HG02981 (cell line): ENCODE measurements around the gene GFPT2.

ENCODE experiments used
- ATAC-seq: cut with Tn5 transposase; IDR thresholded peaks from one replicate; pipeline ENCODE4 v1.9.1; 2021; ENCODE audit warnings: mild to moderate bottlenecking, moderate library complexity; ENCODE audit not compliant: unreplicated experiment

GFPT2 gene

DNA sequence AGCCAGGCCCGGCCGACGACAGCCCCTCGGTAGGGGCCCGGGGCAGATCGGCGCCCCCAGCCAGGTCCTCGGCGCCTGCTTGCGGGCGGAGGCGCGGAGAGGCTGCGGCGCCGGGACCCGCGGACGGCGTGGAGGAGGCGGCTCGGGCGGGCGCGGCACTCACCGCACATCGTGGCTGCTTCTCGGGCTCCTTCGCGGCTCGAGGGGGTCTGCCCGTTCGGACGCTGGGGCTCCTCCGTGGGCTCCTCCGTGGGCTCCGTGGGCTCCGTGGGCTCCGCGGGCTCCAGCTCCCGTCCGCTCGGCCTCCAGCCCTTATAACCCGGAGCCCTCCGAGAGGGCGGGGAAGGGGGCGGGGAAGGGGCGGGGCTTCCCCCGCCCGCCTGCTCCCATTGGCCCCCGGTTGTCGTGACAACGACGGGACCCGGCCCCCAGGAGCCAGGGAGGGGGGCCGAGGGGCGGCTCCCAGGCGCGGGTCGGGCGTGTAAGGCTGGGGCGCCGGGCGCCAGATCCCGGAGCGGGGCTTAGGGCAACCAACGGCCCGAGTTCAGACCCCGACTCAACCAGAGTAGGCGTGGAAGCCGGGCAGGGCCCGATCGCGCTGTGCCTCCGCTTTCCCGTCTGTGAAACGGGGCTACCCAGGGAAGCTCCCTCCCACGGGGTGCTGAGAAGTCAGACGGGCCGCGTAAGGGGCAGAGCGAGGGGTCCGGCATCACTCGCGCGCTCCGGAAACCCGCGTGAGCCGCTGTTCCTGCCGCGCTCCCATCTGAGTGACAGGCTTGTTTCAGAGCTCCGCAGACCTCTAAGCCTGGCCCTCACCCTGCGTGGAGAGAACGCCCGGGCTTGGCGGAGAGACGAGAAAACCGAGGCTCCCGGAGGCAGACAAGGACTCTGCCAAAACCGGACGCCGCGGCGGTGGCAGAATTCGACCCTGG is at the start of gene GFPT2:
Gene GFPT2 (minus strand): TSS at position 289 of the 932 bp plus-strand sequence. CDS start 119 bp downstream, at position 170.
- peak; percentile 74 for ATAC-seq

DNA sequence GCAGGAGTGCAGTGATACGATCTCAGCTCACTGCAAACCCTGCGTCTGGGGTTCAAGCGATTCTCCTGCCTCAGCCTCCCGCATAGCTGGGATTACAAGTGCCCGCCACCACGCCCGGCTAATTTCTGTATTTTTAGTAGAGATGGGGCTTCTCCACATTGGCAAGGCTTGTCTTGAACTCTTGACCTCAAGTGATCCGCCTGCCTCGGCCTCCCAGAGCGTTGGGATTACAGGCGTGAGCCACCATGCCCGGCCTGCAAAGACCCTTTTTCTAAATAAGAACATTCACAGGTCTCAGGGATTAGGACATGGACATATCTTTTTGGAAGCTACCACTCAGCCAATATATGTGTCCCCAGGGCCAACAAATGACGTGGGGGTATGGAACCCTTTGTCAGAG is 49.6 kb upstream of the GFPT2 start:
- no peak for ATAC-seq

DNA sequence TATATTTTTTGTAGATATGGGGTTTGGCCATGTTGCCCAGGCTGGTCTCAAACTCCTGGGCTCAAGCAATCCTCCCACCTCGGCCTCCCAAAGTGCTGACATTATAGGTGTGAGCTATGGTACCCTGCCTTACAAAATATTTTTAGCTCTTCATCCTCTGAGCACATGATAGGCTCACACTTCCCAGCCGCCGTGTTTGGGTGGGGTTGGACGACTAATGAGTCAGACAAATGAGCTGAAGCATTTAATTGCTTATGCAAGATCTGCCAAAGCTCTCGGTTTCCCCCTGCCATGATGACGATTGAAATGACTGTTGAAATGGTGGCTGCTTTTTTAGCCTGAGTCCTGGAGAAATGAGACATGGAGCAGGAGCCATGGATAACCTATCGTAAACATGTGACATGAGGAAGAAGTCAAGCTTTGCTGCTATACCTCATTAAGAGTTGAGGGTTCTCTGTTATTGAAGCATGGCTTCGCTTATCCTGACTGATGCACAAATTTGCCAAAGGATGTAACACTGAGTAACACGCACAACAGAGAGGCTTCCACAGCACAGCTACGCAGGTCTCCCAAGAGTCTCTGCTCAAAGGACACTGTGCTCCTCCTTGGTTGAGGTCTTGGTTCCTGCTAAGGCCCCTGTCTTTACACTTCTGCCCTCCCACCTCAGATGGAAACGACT is 48.2 kb upstream of the GFPT2 start:
- ATAC-seq, result no peak

DNA sequence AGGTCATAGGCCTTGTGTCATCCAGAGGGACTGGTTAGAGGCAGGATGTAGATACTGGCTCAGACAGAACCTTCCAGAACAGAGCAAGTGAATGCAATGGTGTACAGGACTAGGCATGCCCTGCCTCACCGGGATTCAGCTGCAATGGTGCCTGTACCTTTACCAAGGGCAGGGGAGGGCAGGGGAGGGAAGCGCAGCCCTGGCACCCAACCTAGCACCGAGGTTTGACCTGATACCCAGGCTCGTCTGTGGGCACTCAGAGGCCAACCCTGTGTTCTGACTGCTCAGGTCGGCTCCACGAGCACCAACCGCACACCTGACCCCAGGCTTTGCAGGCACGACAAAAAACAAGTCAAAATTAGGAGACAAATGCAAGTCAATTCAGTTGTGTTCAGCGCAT is 47.3 kb upstream of the GFPT2 start:
- no peak for ATAC-seq

DNA sequence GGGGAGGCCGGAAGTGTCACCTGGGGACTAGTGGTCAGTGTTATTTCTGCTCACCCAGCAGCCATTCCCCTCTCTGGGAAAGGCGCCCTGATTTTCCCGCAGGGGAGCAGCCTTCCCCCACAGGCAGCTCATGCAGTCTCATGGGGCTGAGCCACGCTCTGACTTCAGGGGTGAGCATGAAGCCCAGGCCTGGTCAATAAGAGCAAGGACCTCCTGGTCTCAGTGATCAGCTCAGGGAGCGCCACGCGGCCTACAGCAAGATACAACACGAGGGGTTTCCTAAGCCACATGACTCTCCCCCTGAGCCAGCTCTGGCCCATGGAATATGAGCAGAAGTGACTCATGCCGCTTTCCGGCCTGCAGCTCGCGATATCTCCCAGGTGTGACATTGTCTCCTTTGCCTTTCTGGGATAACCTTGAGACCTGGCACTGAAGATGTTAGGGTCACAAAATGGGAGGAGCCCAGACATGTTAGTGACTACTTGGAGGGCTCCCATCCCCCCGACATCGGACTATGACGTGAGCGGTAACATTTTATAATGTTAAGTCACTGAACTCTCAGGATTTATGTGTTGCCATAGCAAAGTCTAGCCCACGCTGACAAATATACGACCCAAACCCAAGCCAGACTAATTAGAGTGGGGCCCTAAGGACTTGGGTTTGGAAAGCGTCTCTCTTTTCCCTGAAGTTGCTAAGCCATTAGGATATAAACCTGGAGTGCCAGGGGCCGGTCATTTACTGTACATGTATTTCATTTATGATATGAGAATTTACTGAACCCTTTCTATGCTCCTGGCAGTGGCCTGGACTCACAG is 46.5 kb upstream of the GFPT2 start:
- no peak for ATAC-seq

DNA sequence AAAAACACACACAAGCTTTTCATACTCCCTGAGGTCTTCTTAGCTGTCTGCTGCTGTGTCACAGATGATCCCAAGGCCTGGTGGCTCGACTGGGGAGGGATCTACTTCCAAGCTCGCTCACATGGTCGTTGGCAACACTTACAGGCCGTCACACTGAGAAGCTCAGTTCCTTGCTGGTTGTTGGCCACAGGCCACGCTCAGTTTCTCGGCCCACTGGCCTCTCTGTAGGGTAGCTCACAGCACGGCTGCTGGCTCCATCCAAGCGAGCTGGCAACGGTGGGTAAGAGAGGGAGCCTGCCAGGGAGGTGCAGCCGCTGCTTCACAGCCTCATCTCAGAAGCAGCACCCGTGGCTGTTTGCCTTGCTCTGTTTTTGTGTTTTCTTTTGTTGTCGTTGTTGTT is 43.8 kb upstream of the GFPT2 start:
- no peak for ATAC-seq

DNA sequence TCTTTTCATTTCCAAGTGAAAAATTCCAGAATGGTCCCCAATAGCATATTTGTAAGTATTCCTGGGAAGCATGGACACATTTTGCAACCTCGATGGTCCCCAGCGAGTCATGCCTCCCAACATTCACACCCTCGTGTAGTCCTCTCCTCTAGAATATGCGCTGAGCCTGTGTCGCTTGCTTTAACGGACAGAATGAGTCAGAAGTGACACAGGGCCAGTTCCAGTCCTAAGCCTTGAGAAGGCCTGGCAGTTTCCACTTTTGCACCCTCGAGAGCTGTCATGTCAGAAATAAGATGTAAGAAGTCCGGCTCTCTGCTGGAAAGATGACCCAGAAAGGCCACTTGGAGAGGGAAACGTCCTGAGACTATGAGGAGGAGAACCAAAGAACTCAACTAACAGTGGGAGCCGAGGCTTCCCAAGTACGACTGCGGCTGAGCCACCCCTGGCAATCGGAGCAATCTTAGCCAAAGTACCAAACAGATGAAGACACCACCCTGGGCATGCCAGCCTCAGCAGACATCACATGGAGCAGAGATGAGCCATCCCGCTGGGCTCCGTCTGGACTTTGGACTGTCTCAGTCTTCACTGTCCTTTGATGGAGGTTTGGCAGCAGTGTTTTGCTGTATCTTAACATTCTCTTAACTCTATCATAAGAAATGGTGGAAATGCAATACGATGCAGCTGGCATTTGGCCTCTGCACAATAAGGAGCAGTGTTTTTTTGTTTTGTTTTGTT is 42.6 kb upstream of the GFPT2 start:
- ATAC-seq, result no peak

DNA sequence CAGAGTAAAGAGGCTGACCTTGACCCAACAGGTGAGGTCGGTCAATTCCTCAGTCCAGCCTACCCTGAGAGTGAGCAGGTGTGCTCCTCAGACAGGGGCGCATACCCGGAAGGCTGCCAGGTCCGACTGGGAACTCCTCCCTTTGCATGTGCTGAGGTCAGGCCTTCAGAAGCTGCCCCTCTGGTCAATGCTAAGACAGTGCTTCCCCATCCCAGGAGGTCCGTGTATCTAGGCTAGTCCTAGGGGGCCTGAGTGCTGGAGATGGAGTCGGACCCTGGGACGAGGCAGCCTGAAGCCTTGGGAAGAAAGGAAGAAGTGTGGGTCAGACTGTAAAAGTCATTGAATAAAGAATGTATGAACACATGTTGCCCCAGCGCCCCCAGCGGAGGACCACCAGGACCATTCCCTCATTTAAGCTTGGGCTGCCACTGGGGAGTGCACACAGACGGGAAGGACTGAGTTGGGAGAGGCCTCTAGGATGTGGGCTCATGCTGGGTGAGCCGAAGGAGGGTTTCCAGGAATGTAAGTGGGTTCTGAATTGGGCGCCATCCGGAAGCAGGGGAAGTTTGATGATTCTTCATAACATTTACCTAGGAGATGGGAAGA is 41.0 kb upstream of the GFPT2 start:
- no peak for ATAC-seq

DNA sequence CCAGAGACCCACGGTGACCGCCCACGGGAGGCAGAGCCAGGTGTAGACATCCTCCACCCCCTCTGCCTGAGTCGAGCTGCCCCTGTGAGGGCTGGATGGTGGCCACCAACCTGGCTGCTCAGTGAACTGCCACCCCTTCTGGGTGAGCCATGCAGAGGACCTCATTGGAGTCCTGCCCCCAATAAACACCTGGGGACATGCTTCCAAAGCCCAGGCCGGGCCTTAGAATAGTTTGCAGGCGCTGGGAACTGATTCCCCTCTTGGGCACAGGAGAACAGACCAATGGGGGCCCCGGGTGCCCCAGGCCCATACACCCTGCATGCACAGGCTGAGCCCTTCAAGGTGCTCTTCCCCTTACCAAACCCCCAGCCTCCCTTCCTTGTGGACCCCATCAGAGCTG is 38.1 kb upstream of the GFPT2 start:
- ATAC-seq, result no peak

DNA sequence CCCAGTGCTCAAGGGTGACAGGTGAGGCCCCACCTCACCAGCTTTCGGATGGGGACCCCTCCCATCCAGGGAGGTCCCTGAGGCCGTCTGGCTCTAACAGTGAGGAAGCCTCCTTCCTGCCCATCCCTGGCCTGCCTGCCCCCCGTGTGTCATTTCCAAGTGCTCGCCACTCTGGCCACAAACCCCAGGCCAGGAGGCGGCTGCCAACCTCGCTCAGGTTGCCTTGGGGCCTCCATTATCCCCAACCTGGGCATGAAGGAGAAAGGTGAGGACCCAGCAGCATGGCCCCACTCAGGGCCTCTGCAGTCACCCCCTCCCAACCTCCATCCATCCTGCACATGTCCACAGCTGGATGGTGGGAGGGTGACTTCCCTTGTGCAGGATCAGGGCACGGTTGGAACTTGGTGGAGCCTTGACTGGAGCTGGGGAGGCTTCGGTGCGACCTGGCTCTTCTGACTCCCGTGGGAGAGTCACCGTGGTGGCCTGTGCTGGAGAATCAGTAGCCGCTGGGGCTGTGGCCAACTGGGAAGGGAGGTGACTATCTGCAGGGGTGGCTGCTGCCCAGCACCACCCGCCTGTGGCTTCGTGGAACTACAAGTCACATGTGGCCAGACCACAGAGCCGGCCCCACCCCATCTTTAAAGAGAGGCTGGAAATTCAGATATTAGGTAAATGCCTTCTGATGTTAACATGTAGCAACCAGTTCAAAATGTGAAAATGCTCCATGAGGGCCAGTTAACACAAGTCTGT is 37.5 kb upstream of the GFPT2 start:
- ATAC-seq, result no peak

DNA sequence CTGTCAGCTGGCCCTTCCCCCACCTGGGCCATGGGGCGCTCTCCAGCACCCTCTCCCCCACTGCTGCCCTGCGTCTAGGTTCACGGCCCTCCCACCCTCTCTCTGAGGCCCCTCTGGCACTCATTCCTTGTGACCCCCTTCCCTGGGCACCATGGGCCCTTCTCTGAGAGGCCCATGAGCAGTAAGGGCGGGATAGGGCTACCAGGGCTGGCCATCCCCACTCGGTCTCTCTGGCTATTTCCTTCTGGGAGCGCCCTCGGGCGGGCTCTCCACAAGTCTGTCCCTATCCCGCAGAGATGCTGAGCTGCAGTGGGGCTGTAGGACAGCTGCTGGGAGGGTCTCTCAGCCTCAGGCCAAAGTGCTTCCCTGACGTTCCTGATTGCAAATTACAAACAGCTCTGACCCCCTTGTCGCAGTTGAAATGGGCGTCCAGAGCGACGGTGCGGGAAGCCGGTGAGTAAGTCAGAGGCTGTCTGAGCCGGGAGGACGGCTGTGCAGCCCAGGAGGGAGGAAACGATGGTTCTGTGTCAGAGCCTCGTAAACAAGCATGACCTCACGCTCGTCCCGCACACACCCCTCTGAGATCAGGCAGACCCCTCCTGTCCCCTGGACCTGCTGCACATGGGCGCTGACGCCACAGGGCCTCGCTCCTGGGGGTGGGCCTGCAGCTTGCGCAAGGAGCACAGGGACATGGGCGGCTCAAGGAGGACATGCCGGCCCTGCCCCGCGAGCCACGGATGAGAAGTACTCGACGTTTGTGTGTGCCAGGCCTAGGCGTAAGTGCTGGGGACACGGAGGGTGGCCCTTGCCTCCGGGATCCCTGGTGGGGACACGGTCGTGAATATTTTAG is 36.3 kb upstream of the GFPT2 start:
- no peak for ATAC-seq

DNA sequence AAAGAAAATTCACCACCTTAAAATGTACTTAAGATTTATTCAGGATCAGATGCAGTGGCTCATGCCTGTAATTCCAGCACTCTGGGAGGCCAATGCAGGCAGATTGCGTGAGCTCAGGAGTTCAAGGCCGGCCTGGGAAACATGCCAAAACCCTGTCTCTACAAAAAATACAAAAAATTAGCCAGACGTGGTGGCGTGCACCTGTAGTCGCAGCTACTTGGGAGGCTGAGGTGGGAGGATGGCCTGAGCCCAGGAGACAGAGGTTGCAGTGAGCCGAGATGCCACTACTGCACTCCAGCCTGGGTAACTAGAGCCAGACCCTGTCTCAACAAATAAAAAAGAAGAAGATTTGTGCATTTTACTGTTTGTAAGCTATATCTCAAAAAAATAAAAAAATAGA is 34.7 kb upstream of the GFPT2 start:
- no peak for ATAC-seq

DNA sequence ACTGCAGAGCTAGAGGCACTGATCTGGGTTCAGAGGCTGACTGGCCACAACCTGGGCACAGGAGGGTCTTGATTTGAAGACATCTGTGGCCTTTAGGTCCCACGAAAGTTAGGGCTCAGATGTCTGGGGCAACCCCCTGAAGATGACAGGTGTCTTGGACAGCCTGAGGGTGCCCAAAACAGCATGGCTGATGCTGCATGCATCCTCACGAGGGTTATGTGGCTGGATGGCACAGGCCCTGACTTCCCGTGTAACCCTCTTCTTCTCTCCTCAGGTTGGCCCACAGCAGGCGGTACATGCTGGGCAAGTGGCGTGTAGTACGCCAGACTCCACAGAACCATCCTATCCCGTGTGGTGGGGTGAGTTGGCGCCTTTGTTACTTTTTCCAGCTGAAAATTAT is 29.8 kb upstream of the GFPT2 start:
- ATAC-seq, result no peak

DNA sequence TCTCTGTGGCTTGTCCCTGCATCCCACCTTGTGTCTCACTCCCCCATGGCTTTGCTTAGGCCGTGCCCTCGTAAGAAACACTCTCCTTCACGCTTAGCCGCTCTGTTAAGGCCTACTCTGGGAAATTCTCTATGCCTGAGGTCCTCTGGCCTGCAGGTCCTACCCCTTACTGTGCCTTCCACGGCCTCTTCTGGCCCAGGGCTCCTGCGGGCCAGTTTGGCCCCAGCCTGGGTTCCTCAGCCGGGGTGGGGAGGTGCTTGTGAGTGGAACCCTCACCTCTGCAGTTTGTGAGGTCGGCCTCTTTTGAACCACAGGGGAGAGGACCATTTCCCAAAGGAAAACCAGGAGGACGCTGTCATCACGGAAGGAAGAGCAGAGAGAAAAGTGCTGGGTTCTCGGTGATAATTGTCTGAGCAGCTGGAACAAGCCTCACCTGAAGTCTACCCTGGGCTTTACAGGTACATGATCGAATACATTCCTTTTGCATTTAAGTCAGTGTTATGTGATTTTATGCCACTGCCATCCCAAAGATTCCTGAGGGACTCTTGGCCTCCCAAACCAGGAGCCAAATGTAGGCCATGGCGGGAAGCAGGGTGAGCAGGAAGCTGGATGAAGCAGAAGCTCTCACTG is 28.8 kb upstream of the GFPT2 start:
- ATAC-seq, result no peak

DNA sequence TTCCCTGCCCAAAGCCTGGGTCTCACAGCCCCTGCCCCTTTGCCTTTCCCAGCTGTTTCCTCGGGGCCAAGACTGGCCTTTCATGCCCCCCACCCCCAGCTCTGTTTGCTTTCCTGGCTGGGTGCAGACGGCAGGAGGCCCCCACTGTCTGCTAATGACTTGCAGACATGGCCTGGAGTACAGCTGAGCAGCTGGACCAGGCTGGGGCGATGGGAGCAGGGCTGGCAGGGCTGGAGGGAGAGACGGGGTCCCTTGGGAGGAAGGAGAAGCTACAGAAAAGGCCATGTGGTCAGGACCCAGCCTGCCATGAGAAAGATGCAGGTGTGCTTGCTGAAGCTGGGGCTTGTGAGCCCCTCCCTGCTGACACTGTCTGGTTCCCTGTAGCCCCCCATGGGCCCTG is 28.3 kb upstream of the GFPT2 start:
- no peak for ATAC-seq

DNA sequence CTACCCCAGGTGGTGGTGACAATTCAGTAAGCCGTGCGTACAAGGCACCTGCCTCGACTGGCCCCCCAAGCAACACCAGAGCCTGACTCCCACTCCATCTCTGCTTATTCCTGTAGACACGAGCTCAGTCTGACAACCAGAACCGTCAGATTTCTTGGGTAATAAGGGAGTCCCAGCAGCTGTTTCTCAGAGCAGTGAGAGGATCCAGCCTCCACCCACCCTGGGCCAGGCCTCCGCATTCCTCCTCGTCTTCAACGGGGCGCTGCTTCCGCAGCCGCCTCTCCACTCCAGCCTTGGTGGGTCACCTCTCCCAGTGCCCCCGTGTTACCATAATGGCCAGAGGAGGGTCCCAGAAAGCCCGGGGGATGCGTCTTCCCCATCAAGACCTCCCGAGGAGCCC is 27.7 kb upstream of the GFPT2 start:
- no peak for ATAC-seq

DNA sequence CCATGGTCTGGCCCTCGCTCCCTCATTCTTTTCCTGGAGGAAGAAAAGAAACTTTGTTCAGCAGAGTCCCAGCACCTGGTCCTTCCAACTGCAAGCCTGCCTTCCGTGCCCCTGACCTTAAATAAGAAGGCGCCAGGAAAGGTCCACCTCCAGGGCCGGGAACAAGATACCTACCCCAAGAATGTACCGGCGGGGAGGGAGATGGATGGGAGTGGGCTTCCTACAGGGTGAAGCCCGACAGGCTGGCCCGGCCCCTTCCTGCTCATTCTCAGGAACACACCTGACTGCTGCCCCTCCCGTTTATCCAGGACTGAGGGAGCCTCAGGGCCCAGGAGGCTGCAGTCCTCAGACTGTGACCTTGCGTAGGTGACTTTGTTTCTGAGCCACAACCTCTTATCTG is 27.3 kb upstream of the GFPT2 start:
- ATAC-seq, result no peak

DNA sequence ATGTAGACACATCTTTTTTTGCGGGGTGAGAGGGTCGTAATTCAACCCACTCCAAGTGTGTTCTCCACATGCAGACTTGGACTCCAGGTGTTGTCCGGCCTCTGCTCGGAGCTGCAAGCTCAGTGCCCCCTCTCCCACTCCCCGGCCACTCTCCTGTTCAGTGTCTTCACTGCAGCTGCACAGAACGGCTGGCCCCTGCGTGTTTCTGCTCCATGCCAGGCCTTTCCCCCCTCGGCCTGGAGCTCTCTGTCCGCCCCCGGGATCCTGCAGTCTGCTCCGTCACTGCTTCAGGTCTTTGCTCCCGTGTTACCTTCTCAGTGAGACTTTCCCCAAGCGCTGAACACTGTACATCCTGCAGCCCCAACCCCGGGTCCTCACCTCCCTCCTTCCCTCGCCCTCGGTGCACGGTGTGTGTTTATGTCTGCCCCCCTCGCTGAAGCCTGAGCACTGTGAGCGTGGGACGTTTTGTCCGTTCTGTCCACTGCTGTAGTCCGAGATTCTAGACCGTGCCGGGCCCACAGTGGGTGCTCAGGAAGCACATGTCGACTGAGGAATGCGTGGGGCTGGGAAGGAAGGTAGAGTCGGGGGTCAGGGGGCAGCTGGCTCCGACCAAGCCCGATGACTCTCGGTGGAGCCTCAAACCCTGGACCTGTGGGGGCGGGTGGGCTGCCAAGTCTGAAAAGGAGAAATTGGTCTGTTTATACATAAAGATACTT is 26.4 kb upstream of the GFPT2 start:
- ATAC-seq, result no peak
